ENCODE data around the gene FAM110C. TPM values are rescaled to one million over a fixed set of nuclear protein-coding genes. Genes with fewer than 3 reads are reported as not detected.
"Not testable (repeated sequence)": the region's sequence is repeated elsewhere in the genome, so short reads cannot be mapped to it uniquely, and the experiment has no call there.

Gene FAM110C
- total RNA-seq, 1 donor from 2014 or later: 13.5 TPM

DNA sequence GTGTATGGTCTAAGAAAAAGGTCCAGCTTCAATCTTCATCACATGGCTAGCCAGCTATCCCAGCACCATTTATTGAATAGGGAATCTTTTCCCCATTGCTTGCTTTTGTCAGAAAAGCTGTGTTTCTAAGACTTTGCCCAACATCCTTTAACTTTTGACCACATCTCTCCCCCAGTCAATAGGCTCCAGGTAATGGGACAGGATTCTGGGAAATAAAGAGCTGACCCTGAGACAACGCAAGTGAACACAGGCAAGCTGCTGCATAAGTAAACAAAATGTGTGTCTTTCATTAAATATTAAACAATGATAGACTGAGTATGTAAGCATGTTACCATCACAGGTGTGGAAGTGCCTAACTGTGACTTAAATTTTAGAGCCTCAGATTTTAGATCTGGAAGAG is 23.0 kb downstream of the FAM110C start:
- no peak overlapping the region for H3K4me3 ChIP-seq (ENCODE audit: low read depth, low read length)
- DNase-seq (ENCODE audit: low read depth): no peak
- TF ChIP-seq, protein P1, sequence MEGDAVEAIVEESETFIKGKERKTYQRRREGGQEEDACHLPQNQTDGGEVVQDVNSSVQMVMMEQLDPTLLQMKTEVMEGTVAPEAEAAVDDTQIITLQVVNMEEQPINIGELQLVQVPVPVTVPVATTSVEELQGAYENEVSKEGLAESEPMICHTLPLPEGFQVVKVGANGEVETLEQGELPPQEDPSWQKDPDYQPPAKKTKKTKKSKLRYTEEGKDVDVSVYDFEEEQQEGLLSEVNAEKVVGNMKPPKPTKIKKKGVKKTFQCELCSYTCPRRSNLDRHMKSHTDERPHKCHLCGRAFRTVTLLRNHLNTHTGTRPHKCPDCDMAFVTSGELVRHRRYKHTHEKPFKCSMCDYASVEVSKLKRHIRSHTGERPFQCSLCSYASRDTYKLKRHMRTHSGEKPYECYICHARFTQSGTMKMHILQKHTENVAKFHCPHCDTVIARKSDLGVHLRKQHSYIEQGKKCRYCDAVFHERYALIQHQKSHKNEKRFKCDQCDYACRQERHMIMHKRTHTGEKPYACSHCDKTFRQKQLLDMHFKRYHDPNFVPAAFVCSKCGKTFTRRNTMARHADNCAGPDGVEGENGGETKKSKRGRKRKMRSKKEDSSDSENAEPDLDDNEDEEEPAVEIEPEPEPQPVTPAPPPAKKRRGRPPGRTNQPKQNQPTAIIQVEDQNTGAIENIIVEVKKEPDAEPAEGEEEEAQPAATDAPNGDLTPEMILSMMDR (conservative IDR thresholded peaks at IDR 0.05; ENCODE audit: low read depth, low read length): no peak

DNA sequence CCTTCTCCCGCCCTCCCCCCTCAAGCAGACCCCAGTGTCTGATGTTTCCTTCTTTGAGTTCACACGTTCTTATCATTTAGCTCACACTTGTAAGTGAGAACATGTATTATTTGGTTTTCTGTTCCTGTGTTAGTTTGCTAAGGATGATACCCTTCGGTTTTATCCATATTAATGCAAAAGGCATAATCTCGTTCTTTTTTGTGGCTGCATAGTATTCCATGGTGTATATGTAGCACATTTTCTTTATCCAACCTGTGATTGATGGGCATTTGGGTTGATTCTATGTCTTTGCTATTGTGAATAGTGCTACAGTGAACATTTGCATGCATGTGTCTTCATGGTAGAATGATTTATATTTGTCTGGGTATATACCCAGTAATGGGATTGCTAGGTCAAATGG is 24.1 kb downstream of the FAM110C start:
- DNase-seq (ENCODE audit: low read depth): not testable (repeated sequence)

DNA sequence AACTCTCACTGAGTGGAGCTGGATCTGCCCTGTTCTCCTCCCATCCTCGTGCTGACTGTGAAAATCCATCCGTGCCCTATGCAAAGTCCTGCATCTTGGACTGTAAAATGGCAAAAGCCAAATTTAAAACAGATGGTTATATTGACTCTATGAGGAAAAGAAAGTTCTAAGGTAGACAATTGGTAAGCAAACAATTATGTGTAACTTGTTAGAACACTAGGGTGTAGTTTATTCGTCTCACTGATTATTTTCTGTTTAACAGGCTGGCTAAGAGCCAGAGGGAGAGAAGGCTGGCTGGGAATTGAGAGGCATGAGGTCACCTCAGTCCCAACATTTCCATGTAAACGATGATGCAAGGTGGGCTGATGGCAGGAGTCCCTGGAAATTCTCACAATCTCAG is 26.0 kb downstream of the FAM110C start:
- DNase-seq (ENCODE audit: low read depth); H3K4me3 ChIP-seq (ENCODE audit: low read depth, low read length): not testable (repeated sequence)

More for the DNA sequence above, 24.1 kb downstream of the FAM110C start:
- H3K4me3 ChIP-seq (ENCODE audit: low read depth, low read length): not testable (repeated sequence)

DNA sequence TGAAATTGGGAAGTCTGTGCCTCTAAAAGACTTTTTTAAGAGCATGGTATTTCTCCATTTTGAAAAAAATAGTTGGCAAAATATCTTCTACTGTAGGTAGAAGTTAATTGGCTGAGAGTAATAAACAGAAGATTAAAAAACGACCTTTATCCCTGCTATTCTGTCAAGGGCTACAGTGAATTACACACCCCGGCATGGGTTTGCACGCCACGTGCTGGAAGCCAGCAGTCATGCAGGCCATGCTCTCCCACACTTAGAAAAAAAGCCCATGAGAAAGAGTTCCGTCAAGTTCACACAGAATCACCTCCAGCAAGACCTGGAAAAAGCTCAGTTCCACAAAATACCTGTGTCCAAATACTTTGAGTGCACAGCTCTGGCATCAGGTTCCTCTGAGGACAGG is 26.8 kb downstream of the FAM110C start:
- TF ChIP-seq, protein P1 (conservative IDR thresholded peaks at IDR 0.05; ENCODE audit: low read depth, low read length): no peak
- no peak for DNase-seq (ENCODE audit: low read depth)
- H3K4me3 ChIP-seq (ENCODE audit: low read depth, low read length): no peak overlapping the region

DNA sequence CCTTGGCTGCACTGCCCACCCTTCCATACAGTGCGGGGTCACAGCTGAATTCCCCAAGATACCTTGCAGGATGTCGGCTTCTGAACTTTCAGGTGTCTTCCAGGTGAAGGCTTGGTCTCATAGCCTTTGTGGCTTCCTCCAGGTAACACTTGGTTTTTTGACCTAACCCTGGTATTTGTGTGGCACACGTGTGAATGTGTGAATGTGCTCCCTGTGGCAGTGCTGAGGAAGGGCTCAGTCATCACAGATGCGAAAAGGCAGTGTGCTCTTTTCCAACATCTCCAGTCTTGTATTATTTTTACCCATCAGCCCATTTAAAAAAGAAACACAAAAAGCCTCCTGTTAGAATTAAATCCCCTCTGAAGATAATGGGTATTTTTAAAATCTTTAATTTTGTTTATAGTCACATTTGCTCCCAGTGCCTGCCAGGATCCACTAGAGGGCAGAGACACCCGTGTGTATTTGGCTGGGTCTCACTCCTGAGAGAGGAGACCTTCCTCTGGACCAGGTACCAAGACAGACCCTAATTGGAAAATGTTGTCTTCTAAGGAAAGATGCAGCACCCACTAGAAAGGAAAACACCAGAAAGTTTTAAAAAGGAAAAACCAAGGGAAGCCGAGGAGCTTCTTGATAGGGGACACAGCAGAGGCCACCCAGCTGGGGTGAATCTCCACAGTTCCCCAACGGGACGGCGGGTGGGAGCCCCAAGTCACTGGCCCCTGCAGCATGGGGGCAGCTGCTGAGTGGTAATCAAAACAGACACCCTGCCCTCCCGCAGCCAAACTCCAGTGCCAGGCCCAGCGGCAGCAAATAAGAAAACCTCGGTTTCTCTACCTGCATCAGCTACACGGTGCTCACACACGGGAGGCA is 27.7 kb downstream of the FAM110C start:
- no peak for DNase-seq (ENCODE audit: low read depth)
- TF ChIP-seq, protein P1 (conservative IDR thresholded peaks at IDR 0.05; ENCODE audit: low read depth, low read length): peak; percentile 83

DNA sequence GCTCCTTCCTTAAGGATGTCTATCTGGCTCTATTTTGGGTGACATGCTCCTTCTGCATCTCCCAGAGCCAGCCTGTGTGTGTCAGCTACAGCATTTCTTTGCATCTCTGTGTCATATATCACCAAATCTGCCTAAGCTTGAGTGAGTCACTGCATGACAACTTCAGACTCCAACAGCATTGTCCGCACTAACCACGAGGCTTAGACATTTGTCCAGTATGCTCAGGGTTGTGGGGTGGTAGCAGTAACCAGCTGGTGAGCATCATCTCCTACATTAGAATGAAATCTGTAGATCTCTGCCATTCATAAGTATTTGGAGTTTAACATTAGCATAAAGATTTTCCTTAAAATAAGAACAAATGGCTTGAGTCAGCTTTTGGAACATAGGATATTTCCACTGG is 30.4 kb downstream of the FAM110C start:
- not testable (repeated sequence) for H3K4me3 ChIP-seq (ENCODE audit: low read depth, low read length); DNase-seq (ENCODE audit: low read depth)

More for the DNA sequence above, 27.7 kb downstream of the FAM110C start:
- no peak overlapping the region for H3K4me3 ChIP-seq (ENCODE audit: low read depth, low read length)

DNA sequence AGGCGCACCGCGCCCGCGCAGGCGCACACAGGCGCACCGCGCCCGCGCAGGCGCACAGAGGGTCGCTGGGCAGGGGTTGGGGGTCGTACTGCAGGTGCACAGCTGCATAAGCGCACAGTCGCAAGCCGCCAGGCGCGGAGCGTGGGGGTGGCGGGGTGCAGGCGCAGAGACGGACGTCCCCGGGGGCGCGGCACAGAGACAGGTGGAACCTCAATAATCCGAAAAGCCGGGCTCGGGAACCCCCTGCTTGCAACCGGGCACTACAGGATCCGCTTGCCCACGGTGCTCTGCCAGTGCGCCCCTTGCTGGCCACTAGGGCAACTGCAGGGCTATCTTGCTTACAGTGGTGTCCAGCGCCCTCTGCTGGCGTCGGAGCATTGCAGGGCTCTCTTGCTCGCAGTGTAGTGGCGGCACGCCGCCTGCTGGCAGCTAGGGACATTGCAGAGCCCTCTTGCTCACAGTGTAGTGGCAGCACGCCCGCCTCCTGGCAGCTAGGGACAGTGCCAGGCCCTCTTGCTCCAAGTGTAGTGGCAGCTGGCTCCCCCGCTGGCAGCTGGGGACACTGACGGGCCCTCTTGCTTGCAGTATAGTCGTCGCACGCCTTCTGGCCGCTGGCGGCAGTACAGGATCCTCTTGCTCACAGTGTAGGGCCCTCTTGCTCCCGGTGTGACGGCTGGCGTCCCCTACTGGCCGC is 34.9 kb downstream of the FAM110C start:
- no peak for DNase-seq (ENCODE audit: low read depth)
- TF ChIP-seq, protein P1 (conservative IDR thresholded peaks at IDR 0.05; ENCODE audit: low read depth, low read length): peak; percentile 96
- H3K4me3 ChIP-seq (ENCODE audit: low read depth, low read length): no peak overlapping the region

DNA sequence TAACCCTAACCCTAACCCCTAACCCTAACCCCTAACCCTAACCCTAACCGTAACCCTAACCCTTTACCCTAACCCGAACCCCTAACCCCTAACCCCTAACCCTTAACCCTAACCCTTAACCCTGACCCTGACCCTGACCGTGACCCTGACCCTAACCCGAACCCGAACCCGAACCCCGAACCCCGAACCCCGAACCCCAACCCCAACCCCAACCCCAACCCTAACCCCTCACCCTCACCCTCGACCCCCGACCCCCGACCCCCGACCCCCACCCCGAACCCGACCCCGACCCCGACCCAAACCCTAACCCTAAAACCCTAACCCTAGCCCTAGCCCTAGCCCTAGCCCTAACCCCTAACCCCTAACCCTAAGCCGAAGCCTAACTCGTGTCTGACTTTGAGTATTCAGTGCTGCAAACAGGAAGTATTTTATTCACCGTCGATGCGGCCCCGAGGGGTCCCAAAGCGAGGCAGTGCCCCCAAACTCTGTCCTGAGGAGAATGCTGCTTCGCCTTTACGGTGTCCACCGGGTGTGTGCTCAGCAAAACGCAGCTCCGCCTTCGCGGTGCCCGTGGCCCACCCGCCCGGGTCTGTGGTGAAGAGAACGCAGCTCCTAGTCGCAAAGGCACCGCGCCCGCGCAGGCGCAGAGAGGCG is 36.0 kb downstream of the FAM110C start:
- no peak overlapping the region for H3K4me3 ChIP-seq (ENCODE audit: low read depth, low read length)
- TF ChIP-seq, protein P1 (conservative IDR thresholded peaks at IDR 0.05; ENCODE audit: low read depth, low read length): no peak
- DNase-seq (ENCODE audit: low read depth): no peak

Measured in epithelial cell of proximal tubule (primary cell).